ENCODE data around the gene BSCL2.
"Not testable (repeated sequence)": the region's sequence is repeated elsewhere in the genome, so short reads cannot be mapped to it uniquely, and the experiment has no call there.

Gene BSCL2

DNA sequence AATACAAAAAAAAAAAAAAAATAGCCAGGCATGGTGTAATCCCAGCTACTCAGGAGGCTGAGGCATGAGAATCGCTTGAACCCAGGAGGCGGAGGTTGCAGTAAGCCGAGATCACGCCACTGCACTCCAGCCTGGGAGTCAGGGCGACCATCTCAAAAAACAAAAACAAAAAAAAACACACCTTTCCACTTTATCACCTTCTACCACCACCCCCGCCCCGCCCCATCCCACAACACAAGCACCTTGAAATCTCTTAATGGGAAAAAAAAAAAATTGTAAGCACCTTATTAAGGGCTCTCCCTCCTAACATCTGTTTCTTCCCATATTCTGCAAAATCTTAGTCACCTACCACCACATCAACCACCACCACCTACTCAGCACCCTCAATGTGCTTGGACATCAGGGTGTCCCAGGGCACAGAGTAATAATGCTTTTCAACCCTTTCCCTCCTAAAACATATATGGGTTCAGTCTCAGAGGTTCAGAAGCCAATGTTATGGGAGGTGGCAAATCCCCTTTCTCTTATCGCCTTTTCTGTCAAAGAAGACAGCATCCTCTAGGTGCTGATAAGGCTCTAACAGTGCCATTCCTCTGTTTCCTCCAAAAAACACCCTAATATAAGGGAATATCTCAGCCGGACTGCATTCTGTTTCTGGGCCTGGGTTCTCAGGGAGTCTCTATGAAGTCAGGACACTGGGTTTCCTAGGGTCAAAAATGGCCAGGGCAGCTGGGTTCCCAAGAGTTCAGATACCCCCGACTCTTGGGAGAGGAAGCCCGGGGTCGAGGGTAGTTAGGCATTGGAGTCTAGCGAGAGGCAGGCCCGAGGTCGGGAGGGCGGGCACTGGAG, 54.8 kb downstream of the BSCL2 start:
- no peak for DNase-seq

DNA sequence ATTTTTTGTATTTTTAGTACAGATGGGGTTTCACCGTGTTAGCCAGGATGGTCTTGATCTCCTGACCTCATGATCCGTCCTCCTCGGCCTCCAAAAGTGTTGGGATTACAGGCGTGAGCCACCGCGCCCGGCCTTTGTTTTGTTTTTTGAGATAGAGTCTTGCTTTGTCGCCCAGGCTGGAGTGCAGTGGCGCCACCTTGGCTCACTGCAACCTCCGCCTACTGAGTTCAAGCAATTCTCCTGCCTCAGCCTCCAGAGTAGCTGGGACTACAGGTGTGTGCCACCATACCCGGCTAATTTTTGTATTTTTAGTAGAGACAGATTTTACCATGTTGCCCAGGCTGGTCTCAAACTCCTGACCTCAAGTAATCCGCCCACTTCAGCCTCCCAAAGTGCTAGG, 56.9 kb downstream of the BSCL2 start:
- not testable (repeated sequence) for DNase-seq

DNA sequence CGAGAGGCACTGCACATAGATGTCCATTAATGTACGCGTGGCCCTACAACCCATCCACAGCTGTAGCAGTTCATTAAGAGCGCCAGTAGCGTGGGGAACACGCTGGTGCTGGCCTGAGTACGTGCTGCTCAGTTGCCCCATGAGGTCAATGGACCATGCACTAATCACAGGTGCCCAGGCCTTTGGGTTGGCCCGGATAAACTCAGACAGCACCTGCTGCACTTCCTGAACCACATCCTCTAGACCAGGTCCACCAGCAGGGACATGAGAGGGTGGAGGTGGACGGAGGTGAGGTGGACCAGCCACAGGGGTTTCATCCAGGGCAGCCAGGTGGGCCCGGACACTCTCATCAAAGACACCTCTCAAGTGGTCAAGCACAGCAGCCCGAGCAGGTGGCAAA, 57.7 kb downstream of the BSCL2 start:
- no peak for DNase-seq

DNA sequence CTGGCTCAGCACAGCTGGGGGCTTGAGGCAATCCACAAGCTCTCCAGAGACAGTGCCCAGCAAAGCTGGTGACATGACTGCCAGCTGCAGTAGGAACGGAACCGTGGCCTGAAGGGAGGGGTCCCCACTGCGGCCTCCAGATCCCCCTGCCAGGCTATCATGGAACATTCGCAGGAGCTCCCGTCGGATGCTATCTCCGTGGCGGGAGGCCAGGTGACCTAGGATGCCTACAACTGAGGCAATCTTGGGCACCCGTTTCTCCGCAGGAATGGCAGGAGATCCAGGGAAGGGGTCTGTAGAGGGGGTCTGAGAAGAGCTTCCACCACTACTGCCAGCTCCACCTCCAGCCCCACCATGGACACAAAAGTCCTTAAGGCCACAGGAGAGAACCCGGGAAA, 58.3 kb downstream of the BSCL2 start:
- DNase-seq, result no peak

DNA sequence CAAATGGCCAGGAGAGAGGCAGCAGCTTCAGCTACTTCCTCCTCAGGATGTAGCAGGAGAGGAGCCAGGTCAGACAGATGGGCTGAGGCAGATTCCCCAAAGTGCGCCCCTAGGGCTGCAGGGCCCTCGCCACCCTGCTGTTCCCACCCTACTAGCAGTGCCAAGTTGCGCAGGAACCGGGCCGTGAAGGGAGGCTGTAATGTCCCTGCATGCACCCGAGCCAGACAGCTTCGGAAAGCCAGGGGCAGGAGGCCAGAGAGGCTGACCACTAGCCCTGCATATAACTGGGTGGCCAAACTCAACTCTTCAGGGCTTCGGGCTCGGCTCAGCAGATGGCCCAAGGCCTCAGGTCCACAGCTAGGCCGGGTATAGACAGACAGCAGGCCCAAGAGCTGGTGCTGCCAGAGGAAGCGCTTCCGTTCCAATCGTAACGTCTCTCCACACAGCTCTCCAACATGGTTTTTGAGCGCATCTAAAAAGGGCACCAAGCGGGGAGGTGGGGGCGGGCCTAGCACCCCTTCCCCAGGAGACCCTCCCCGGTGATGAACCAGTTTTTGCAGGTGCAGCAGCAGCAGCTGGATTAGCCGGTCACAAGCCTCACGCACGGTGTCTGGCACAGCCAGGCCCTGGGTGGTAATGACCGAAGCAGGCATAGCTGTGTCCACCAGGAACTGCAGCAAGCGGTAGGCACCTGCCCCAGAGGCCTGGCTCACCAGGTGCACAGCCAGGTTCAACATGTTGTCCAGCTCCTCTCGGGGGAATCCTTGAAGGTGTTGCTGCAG, 58.8 kb downstream of the BSCL2 start:
- DNase-seq, result no peak

DNA sequence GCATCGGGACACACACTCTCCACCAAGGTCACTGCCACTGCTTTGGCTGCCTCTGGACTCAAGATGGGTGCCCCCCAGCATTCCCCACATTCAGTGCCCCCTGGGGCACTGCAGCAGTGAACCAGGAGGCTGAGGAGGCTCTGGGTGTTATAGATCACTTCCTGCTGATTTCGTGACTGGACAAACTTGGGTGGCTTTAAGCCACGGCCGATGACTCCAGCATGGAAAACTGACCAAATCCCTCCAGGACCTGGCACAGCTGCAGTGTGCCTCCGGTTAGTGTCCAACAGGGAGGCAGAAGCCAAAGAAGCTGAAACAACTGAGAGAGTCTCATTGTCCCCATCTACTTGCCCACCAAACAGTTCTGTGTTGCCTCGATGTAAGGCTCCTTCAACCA, 59.6 kb downstream of the BSCL2 start:
- no peak for DNase-seq

DNA sequence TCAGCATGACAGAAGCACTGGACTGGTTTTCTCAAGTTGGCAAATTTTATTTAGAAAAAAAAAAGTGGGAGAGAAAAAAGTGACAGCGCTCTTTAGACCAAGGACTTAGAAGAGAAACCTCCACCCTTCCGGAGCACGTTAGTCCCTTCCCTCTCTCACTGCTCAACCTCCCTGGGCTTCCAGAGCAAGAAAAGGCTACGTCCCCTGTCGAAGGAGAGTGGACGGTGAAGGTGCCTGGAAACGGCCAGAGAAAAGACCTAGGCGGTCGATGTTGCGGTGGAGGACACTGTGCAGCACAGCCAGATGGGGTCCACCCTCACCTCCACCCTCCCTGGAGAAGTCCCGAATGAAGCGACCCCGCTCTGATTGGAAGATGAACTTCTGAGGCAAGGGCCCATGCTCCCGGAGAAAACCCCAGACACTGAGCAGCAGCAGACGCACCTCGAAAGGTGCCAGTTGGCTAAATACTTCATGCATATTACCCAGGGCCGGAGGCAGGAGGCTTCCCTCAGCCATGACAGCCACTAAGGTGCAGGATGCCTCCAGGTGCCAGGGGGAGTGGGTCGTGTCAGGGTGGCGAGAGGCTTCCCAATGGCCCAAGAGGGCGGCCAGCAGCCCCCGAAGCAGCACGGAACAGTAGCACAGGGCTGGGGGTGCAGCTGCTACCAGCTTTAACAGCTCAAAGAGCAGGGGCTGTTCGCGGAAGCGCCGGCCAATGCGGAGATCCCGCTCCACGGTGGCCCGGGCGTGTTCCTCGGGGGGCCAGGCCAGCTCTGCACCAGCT, 60.2 kb downstream of the BSCL2 start:
- no peak for DNase-seq

DNA sequence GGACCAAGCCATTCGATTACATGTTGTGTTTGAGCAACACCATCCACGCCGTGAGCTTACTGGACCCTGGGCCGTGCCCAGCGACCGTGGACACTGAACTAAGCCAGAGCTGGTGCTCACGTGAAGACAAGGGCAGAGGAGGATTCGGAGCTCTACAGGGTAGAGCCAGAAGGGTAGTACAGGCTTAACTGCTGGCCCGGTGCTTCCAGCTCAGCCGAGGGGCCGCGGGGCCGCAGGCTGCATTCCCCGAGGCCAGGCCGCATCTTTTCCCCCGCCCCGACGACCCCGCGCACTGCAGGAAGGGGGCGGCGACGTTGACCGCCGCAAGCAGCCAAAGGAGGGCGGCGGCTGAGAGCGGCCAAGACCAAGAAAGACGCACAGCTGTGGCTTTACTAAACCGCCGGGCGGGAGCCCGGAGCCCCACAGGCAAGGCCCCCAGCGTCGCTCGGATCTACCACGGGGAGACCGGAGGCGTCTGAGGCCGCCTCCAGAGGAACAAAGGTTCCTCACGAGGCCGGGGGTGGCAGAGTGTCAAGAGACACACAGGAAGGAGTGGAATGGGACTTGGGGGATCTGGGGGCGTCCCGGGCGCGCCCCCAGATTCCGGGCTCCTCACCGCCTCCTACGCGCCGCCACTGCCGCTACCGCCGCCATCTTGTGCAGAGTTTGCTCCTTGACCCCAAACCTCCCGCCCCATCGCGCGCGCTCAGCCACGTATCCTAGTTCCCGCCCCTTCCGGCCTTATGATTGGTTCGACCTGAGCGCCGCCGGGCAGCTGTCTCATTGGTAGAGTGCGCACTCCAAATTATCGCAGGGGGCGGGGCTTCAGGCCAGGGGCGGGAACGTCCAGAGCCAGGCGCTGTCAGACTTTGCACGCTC, 61.0 kb downstream of the BSCL2 start, which contains the start of gene GANAB:
Gene GANAB, minus strand, starts transcription at position 668 of the 879 bp plus-strand sequence. Its CDS starts 14 bp downstream, at position 654.
- DNase-seq, result peak; percentile 87 to 97

DNA sequence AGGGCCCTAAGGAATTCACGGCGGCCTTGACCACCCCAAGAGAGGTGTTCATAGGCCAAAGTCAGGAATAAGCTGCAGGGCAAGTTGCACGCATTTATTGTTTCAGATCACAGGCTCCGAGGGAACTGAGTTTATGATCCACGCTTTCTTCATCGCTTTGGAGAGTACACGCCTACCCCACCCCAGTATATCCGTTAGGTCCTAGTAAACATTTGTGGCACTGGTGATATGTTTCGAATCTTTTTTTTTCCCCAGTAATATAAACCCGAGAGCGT, 61.6 kb downstream of the BSCL2 start:
- DNase-seq, result no peak

DNA sequence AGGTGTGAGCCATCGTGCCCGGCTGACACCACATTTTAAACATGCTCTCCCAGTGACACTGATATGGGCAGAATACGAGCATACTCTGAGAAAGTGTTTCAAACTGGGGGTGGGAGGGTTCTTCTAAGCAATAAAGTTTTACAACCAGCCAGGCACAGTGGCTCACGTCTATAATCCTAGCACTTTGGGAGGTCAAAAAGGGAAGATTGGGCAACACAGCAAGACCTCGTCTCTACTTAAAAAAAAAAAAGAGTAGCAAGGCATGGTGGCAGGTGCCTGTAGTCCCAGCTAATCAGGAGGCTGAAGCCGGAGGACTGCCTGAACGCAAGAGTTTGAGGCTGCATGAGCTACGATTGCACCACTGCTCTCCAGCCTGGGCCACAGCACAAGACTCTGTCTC, 63.0 kb downstream of the BSCL2 start:
- no peak for DNase-seq
